Vagina (tissue), 2 donors: ENCODE results near the gene EGFR. TPM values are rescaled to one million over a fixed set of nuclear protein-coding genes. Genes with fewer than 3 reads are reported as not detected.
A peak's percentile ranks its signal among the peaks of the same experiment; 100 is the strongest.

Source experiments
- DNase-seq, 2 donors: peaks; one replicate each; pipeline ENCODE4 v3.0.0-alpha.2; 2017; ENCODE audit errors: extremely low spot score in 2 of 2
- H3K27ac ChIP-seq: fragments of 200-600 bp; sonication (generic); one replicate; pipeline ENCODE4 v1.5.1; 2019
- H3K27me3 ChIP-seq: fragments of 200-600 bp; sonication (generic); one replicate; pipeline ENCODE4 v1.5.1; 2019
- H3K36me3 ChIP-seq, 2 donors: fragments of 200-600 bp; sonication (generic); one replicate each; pipeline ENCODE4 v1.5.1; 2017 to 2019
- H3K4me1 ChIP-seq: fragments of 200-600 bp; sonication (generic); one replicate; pipeline ENCODE4 v1.5.1; 2019
- H3K4me3 ChIP-seq, 2 donors: fragments of 200-600 bp; sonication (generic); 1 replicate in 1 of 2; 2 replicates in 1 of 2; pipeline ENCODE4 v1.5.1; 2016 to 2019
- H3K9me3 ChIP-seq: fragments of 200-600 bp; sonication (generic); one replicate; pipeline ENCODE4 v1.5.1; 2019
- CTCF ChIP-seq, 3 experiments: fragments of 450-650 bp in 2 of 3; fragments of 200-600 bp in 1 of 3; sonication (generic) in 1 of 3; IDR thresholded peaks; one replicate each; pipeline ENCODE4 v1.5.1; 2017 to 2019; ENCODE audit warnings: antibody characterized with exemption in 3 of 3, mild to moderate bottlenecking in 2 of 3, moderate library complexity in 2 of 3
- POLR2A ChIP-seq, 2 donors: fragments of 450-650 bp; IDR thresholded peaks; one replicate each; pipeline ENCODE4 v1.6.1; 2017; ENCODE audit warnings: antibody characterized with exemption in 2 of 2, mild to moderate bottlenecking in 2 of 2, moderate library complexity in 2 of 2
- POLR2AphosphoS5 ChIP-seq, 2 donors: sonication (generic); formaldehyde crosslinking; IDR thresholded peaks; one replicate each; pipeline ENCODE4 v1.9.0; 2017; ENCODE audit warnings: antibody characterized with exemption in 2 of 2, mild to moderate bottlenecking in 2 of 2, low read depth in 1 of 2; ENCODE audit not compliant: insufficient read depth in 1 of 2
- intact Hi-C: fragments of 100-400 bp; cut with DNase I; formaldehyde crosslinking; loops from one replicate; pipeline ENCODE4 v1.15.1; 2023
- total RNA-seq: library from RNA; depleted of rRNA; stranded (reverse); fragments of >200 nt; gene quantifications from one replicate; pipeline ENCODE4 v1.2.3, GENCODE V29; 2016

Gene EGFR
- total RNA-seq, 1 donor from 2014 or later = 130 TPM

- peaks cover 0 to 12% of the 10 kb centered on the region in 2 donors for H3K36me3 ChIP-seq
- DNase-seq = peak; percentile 43 to 79
- no peaks in the 10 kb centered on the region for H3K27me3 ChIP-seq
- intact Hi-C loops = no loop called here
- H3K9me3 ChIP-seq = no peaks in the 10 kb centered on the region
- H3K4me3 ChIP-seq = no peak overlapping the region
- no peak for TF ChIP-seq POLR2A (IDR thresholded peaks at IDR 0.05)
- TF ChIP-seq POLR2AphosphoS5 (IDR thresholded peaks at IDR 0.05; ENCODE audit: insufficient read depth in 1 of 2, low read depth in 1 of 2) = no peak
- TF ChIP-seq CTCF (IDR thresholded peaks at IDR 0.05) = no peak
- peaks cover 24% of the 10 kb centered on the region for H3K4me1 ChIP-seq
- no peak overlapping the region for H3K27ac ChIP-seq
Measured at GRCh38 chr7:55190511-55191160, 171.8 kb downstream of the EGFR start.

GRCh38 chr7:55191161-55191925 is 172.5 kb downstream of the EGFR start:
- H3K9me3 ChIP-seq = no peaks in the 10 kb centered on the region
- TF ChIP-seq POLR2A (IDR thresholded peaks at IDR 0.05) (no peak), CTCF (IDR thresholded peaks at IDR 0.05) (no peak), POLR2AphosphoS5 (IDR thresholded peaks at IDR 0.05; ENCODE audit: insufficient read depth in 1 of 2, low read depth in 1 of 2) (no peak)
- DNase-seq = peak; percentile 55 to 84
- intact Hi-C loops = no loop called here
- no peak overlapping the region for H3K4me3 ChIP-seq
- H3K4me1 ChIP-seq = peaks cover 24% of the 10 kb centered on the region
- peak overlapping the region; percentile 45 for H3K27ac ChIP-seq
- H3K27me3 ChIP-seq = no peaks in the 10 kb centered on the region
- H3K36me3 ChIP-seq = peaks cover 0 to 12% of the 10 kb centered on the region in 2 donors

- peaks cover 24% of the 10 kb centered on the region for H3K4me1 ChIP-seq
- TF ChIP-seq POLR2A (IDR thresholded peaks at IDR 0.05) = no peak
- TF ChIP-seq POLR2AphosphoS5 (IDR thresholded peaks at IDR 0.05; ENCODE audit: insufficient read depth in 1 of 2, low read depth in 1 of 2) = no peak
- no peak for TF ChIP-seq CTCF (IDR thresholded peaks at IDR 0.05)
- peaks cover 0 to 12% of the 10 kb centered on the region in 2 donors for H3K36me3 ChIP-seq
- intact Hi-C loops = no loop called here
- H3K4me3 ChIP-seq = no peak overlapping the region
- H3K27ac ChIP-seq = peak overlapping the region; percentile 45
- H3K27me3 ChIP-seq = no peaks in the 10 kb centered on the region
- DNase-seq = peak; percentile 84 to 88
- no peaks in the 10 kb centered on the region for H3K9me3 ChIP-seq
Measured at GRCh38 chr7:55191926-55192692, 173.3 kb downstream of the EGFR start.

GRCh38 chr7:55192723-55193122 is 173.9 kb downstream of the EGFR start:
- Histone ChIP-seq H3K9me3 (no peaks in the 10 kb centered on the region), H3K27ac (peak overlapping the region; percentile 49), H3K36me3 (peaks cover 0 to 12% of the 10 kb centered on the region in 2 donors), H3K4me3 (no peak overlapping the region), H3K4me1 (peaks cover 21% of the 10 kb centered on the region), H3K27me3 (no peaks in the 10 kb centered on the region)
- no peak for DNase-seq
- intact Hi-C loops = no loop called here
- TF ChIP-seq POLR2AphosphoS5 (IDR thresholded peaks at IDR 0.05; ENCODE audit: insufficient read depth in 1 of 2, low read depth in 1 of 2) (no peak), CTCF (IDR thresholded peaks at IDR 0.05) (no peak), POLR2A (IDR thresholded peaks at IDR 0.05) (no peak)
